Gastrocnemius medialis (tissue), 4 donors: ENCODE measurements around the gene ST7L.

Source experiments
- CTCF ChIP-seq, 5 experiments: fragments of 450-650 bp in 3 of 5; fragments of 200-600 bp in 2 of 5; sonication (generic) in 2 of 5; IDR thresholded peaks in 4 of 5; conservative IDR thresholded peaks in 1 of 5; 1 replicate in 4 of 5; 2 replicates in 1 of 5; pipeline ENCODE4 v1.5.1; 2016 to 2019; ENCODE audit warnings: antibody characterized with exemption in 5 of 5, mild to moderate bottlenecking in 3 of 5, moderate library complexity in 3 of 5
- POLR2A ChIP-seq, 2 donors: fragments of 450-650 bp; IDR thresholded peaks; one replicate each; pipeline ENCODE4 v1.6.1; 2017; ENCODE audit warnings: antibody characterized with exemption in 2 of 2, mild to moderate bottlenecking in 2 of 2, moderate library complexity in 2 of 2

DNA sequence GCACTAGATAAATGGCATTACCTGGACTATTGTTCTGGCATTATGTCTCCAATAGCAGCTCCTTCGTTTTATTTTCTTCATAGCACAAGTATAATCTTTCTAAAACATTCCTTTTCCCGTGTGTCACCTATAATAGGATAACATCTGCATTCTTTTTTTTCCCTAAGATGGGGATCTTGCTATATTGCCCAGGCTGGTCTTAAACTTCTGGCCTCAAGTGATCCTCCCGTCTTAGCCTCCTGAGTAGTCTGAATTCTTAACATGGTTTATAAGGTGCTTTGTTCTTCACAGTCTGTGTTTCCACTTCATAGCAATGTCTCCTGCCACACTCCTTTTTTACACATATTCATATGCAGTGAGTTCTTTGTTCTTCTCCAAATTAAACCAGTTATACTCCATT, 46.9 kb upstream of the ST7L start:
- no peak for TF ChIP-seq POLR2A (IDR thresholded peaks at IDR 0.05)
- no peak for TF ChIP-seq CTCF (IDR thresholded peaks at IDR 0.05 in 4 of 5, conservative IDR thresholded peaks at IDR 0.05 in 1 of 5)
